ENCODE results near the gene PLA2G10. TPM values are rescaled to one million over a fixed set of nuclear protein-coding genes. Genes with fewer than 3 reads are reported as not detected.
"Not testable (repeated sequence)": the region's sequence is repeated elsewhere in the genome, so short reads cannot be mapped to it uniquely, and the experiment has no call there.

The PLA2G10 gene, protein sequence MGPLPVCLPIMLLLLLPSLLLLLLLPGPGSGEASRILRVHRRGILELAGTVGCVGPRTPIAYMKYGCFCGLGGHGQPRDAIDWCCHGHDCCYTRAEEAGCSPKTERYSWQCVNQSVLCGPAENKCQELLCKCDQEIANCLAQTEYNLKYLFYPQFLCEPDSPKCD
- polyA plus RNA-seq (2013, experiment 1 of 2), result 0.13 TPM
- polyA plus RNA-seq (2013, experiment 2 of 2), result 0.15 TPM

GRCh38 chr16:14694129-14694528 lies at the start of gene PLA2G10:
PLA2G10 (minus strand) TSS chr16:14694308; CDS start chr16:14694229, 79 bp downstream.
- not testable (repeated sequence) for H3K18ac ChIP-seq (ENCODE audit: low read length); H3K4ac ChIP-seq (ENCODE audit: low read depth, low read length); H3K27ac ChIP-seq (ENCODE audit: low read depth, low read length); H2BK120ac ChIP-seq (ENCODE audit: low read depth, low read length); H3K9ac ChIP-seq (ENCODE audit: low read length); H3K36me3 ChIP-seq (ENCODE audit: control insufficient read depth, insufficient read depth, low read length); H3K27me3 ChIP-seq (ENCODE audit: insufficient read depth, low read length, poor library complexity); H2BK15ac ChIP-seq (replicated peaks; ENCODE audit: low read depth); H3K4me3 ChIP-seq (ENCODE audit: low read length); H2AK5ac ChIP-seq (ENCODE audit: low read length); H3K56ac ChIP-seq (ENCODE audit: low read length); H4K5ac ChIP-seq (ENCODE audit: low read length); DNase-seq; H3K79me1 ChIP-seq (ENCODE audit: low read length); H3K4me1 ChIP-seq (ENCODE audit: control insufficient read depth, low read depth, low read length); H3K23ac ChIP-seq (ENCODE audit: low read length); H4K8ac ChIP-seq (ENCODE audit: low read depth, low read length); H3K4me2 ChIP-seq (ENCODE audit: low read length); H3K79me2 ChIP-seq (ENCODE audit: control insufficient read depth, insufficient read depth, low read length); H2BK5ac ChIP-seq (ENCODE audit: low read length)
- WGBS (ENCODE audit: extremely low coverage, insufficient coverage, low lambda C conversion rate), result no CpG with 5 or more reads among the region's 28 CpGs

DNA sequence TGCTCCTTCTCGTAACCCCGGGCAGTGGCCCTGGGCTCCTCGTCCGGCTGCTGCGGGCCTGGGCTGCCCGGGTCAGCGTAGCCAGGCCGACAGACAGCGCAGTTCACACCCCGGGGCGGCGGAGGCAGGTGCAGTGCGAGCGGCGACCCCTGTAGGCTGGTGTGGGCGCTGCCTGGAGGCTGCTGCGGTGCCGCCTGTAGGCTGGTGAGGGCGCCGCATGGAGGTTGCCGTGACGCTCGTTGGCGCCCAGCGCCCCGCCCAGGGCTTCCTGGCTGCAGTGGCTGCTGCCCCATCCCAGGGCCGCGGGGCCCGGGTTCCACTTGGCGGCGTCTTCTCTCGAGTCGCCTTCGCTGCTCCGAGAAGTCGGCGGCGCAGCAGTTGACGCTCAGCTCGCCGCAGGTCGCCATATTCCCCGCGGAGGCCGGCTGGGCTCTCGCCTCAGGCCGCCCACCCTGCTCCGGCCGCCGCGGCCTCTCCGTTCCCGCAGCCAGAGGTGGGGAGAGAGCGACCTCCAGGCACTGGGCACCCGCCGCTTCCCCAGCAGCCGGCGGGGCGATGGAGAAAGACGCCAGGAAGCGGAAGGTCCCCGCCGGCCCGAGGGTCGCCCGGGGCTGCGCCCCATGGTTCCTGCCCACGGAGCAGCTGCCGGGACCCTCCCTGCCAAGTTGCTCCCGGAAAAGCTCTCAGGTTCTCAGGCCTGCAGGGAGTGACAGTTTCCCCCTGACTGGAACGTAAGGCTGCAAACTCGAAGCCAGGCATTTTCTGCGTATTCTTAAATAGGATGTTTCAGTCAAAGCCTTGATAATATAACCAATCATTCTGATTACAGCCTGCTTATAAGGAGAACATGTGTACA lies 48.4 kb upstream of the PLA2G10 start, which contains the start of gene NPIPA2:
TSS of gene NPIPA2 (plus strand) at position 261 of the 856 bp plus-strand sequence. CDS start 5,533 bp downstream, outside the sequence.
- H3K23ac ChIP-seq (ENCODE audit: low read length); H2BK5ac ChIP-seq (ENCODE audit: low read length); H4K5ac ChIP-seq (ENCODE audit: low read length); H3K79me2 ChIP-seq (ENCODE audit: control insufficient read depth, insufficient read depth, low read length); H3K4me3 ChIP-seq (ENCODE audit: low read length); H2BK120ac ChIP-seq (ENCODE audit: low read depth, low read length); H3K4me2 ChIP-seq (ENCODE audit: low read length); H3K36me3 ChIP-seq (ENCODE audit: control insufficient read depth, insufficient read depth, low read length); H3K56ac ChIP-seq (ENCODE audit: low read length); H4K8ac ChIP-seq (ENCODE audit: low read depth, low read length); H3K27ac ChIP-seq (ENCODE audit: low read depth, low read length); H3K79me1 ChIP-seq (ENCODE audit: low read length); H3K18ac ChIP-seq (ENCODE audit: low read length); H3K27me3 ChIP-seq (ENCODE audit: insufficient read depth, low read length, poor library complexity); H3K4ac ChIP-seq (ENCODE audit: low read depth, low read length); H2BK15ac ChIP-seq (replicated peaks; ENCODE audit: low read depth); DNase-seq; H3K4me1 ChIP-seq (ENCODE audit: control insufficient read depth, low read depth, low read length); H3K9ac ChIP-seq (ENCODE audit: low read length); H2AK5ac ChIP-seq (ENCODE audit: low read length): not testable (repeated sequence)
- no CpG with 5 or more reads among the region's 73 CpGs for WGBS (ENCODE audit: extremely low coverage, insufficient coverage, low lambda C conversion rate)

- not testable (repeated sequence) for H4K5ac ChIP-seq (ENCODE audit: low read length); H3K9ac ChIP-seq (ENCODE audit: low read length); H3K23ac ChIP-seq (ENCODE audit: low read length); H3K36me3 ChIP-seq (ENCODE audit: control insufficient read depth, insufficient read depth, low read length); H2BK15ac ChIP-seq (replicated peaks; ENCODE audit: low read depth); H4K8ac ChIP-seq (ENCODE audit: low read depth, low read length); H3K4me3 ChIP-seq (ENCODE audit: low read length); H3K18ac ChIP-seq (ENCODE audit: low read length); H3K27me3 ChIP-seq (ENCODE audit: insufficient read depth, low read length, poor library complexity); DNase-seq; H3K4ac ChIP-seq (ENCODE audit: low read depth, low read length); H3K27ac ChIP-seq (ENCODE audit: low read depth, low read length); H2BK5ac ChIP-seq (ENCODE audit: low read length); H3K79me2 ChIP-seq (ENCODE audit: control insufficient read depth, insufficient read depth, low read length); H3K4me2 ChIP-seq (ENCODE audit: low read length); H3K4me1 ChIP-seq (ENCODE audit: control insufficient read depth, low read depth, low read length); H2BK120ac ChIP-seq (ENCODE audit: low read depth, low read length); H3K56ac ChIP-seq (ENCODE audit: low read length); H3K79me1 ChIP-seq (ENCODE audit: low read length); H2AK5ac ChIP-seq (ENCODE audit: low read length)
- WGBS (ENCODE audit: extremely low coverage, insufficient coverage, low lambda C conversion rate), result no CpG with 5 or more reads among the region's 11 CpGs
Observed at GRCh38 chr16:14741794-14742193, 47.7 kb upstream of the PLA2G10 start.

GRCh38 chr16:14740832-14741385 lies 46.8 kb upstream of the PLA2G10 start:
- H3K4me2 ChIP-seq (ENCODE audit: low read length); H3K4ac ChIP-seq (ENCODE audit: low read depth, low read length); H3K27ac ChIP-seq (ENCODE audit: low read depth, low read length); DNase-seq; H3K79me2 ChIP-seq (ENCODE audit: control insufficient read depth, insufficient read depth, low read length); H3K27me3 ChIP-seq (ENCODE audit: insufficient read depth, low read length, poor library complexity); H3K4me3 ChIP-seq (ENCODE audit: low read length); H3K79me1 ChIP-seq (ENCODE audit: low read length); H2BK15ac ChIP-seq (replicated peaks; ENCODE audit: low read depth); H3K56ac ChIP-seq (ENCODE audit: low read length); H3K4me1 ChIP-seq (ENCODE audit: control insufficient read depth, low read depth, low read length); H2AK5ac ChIP-seq (ENCODE audit: low read length); H4K8ac ChIP-seq (ENCODE audit: low read depth, low read length); H2BK120ac ChIP-seq (ENCODE audit: low read depth, low read length); H3K9ac ChIP-seq (ENCODE audit: low read length); H4K5ac ChIP-seq (ENCODE audit: low read length); H3K36me3 ChIP-seq (ENCODE audit: control insufficient read depth, insufficient read depth, low read length); H3K23ac ChIP-seq (ENCODE audit: low read length); H2BK5ac ChIP-seq (ENCODE audit: low read length); H3K18ac ChIP-seq (ENCODE audit: low read length): not testable (repeated sequence)
- no CpG with 5 or more reads among the region's 10 CpGs for WGBS (ENCODE audit: extremely low coverage, insufficient coverage, low lambda C conversion rate)

DNA sequence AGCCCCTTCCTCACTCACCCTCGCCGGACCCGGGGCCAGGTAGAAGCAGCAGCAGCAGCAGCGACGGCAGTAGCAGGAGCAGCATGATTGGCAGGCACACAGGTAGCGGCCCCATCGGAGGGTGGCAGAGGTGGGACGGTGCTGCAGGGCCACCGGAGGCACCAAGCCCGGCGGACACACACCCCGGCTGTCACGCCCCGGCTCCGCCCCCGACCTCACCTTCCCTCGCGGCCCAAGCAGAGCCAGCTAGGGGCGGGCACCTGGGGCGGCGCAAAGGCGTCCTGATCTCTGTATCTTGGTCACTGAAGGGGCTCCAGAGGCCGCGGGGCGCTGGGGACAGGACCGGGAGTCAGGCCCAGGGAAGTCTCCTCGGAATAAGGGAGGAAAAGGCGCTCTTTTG lies 39.1 kb upstream of the PLA2G10 start:
- H3K56ac ChIP-seq (ENCODE audit: low read length); H3K79me1 ChIP-seq (ENCODE audit: low read length); H3K79me2 ChIP-seq (ENCODE audit: control insufficient read depth, insufficient read depth, low read length); H3K36me3 ChIP-seq (ENCODE audit: control insufficient read depth, insufficient read depth, low read length); H3K4me3 ChIP-seq (ENCODE audit: low read length); H4K8ac ChIP-seq (ENCODE audit: low read depth, low read length); H3K4ac ChIP-seq (ENCODE audit: low read depth, low read length); H2AK5ac ChIP-seq (ENCODE audit: low read length); DNase-seq; H3K4me1 ChIP-seq (ENCODE audit: control insufficient read depth, low read depth, low read length); H3K27ac ChIP-seq (ENCODE audit: low read depth, low read length); H3K27me3 ChIP-seq (ENCODE audit: insufficient read depth, low read length, poor library complexity); H2BK15ac ChIP-seq (replicated peaks; ENCODE audit: low read depth); H2BK120ac ChIP-seq (ENCODE audit: low read depth, low read length); H3K9ac ChIP-seq (ENCODE audit: low read length); H4K5ac ChIP-seq (ENCODE audit: low read length); H3K4me2 ChIP-seq (ENCODE audit: low read length); H3K23ac ChIP-seq (ENCODE audit: low read length); H2BK5ac ChIP-seq (ENCODE audit: low read length); H3K18ac ChIP-seq (ENCODE audit: low read length): not testable (repeated sequence)
- WGBS (ENCODE audit: extremely low coverage, insufficient coverage, low lambda C conversion rate), result no CpG with 5 or more reads among the region's 28 CpGs
